ENCODE results near the gene LCN15. TPM values are rescaled to one million over a fixed set of nuclear protein-coding genes. Genes with fewer than 3 reads are reported as not detected.

Gene LCN15
- total and polyA plus RNA-seq, 2 experiments from 2014 or later: 0.76 to 0.90 TPM

GRCh38 chr9:136740971-136741882 is 23.1 kb downstream of the LCN15 start:
- Histone ChIP-seq H3K4me1 (ENCODE audit: insufficient read depth) (no peaks in the 10 kb centered on the region), H3F3A (replicated peaks; ENCODE audit: low read depth) (no peaks in the 10 kb centered on the region), H3K9me2 (ENCODE audit: insufficient read depth) (no peaks in the 10 kb centered on the region), H2AFZ (no peak overlapping the region), H3K4me2 (no peak overlapping the region), H4K20me1 (replicated peaks; ENCODE audit: insufficient read depth) (no peaks in the 10 kb centered on the region), H3K36me3 (ENCODE audit: insufficient read depth) (no peaks in the 10 kb centered on the region), H3K4me3 (no peak overlapping the region), H3K27me3 (ENCODE audit: insufficient read depth) (no peaks in the 10 kb centered on the region), H3K79me2 (replicated peaks; ENCODE audit: insufficient read depth) (no peaks in the 10 kb centered on the region), H3K27ac (ENCODE audit: low read depth) (no peak overlapping the region)
- H3K27me3 Mint-ChIP-seq (ENCODE audit: insufficient read depth, low read depth, poor library complexity): peaks cover 13% of the 10 kb centered on the region
- H3K27ac Mint-ChIP-seq: no peak overlapping the region
- no peak overlapping the region for H3K4me3 Mint-ChIP-seq
- H3K36me3 Mint-ChIP-seq (ENCODE audit: low read depth): no peaks in the 10 kb centered on the region
- TF ChIP-seq ZNF331 (CRISPR knock-in tag; IDR thresholded peaks at IDR 0.05; ENCODE audit: low read depth): no peak
- TF ChIP-seq STAT1 (IDR thresholded peaks at IDR 0.05; ENCODE audit: unreplicated experiment): no peak
- TF ChIP-seq CTCF (conservative IDR thresholded peaks at IDR 0.05; ENCODE audit: low read depth in 2 of 2): no peak
- TF ChIP-seq ETS1 (IDR thresholded peaks at IDR 0.05): no peak
- no peak for TF ChIP-seq EZH2phosphoT487 (IDR thresholded peaks at IDR 0.05; ENCODE audit: unreplicated experiment)
- TF ChIP-seq CREB1 (CRISPR knock-in tag; IDR thresholded peaks at IDR 0.05; ENCODE audit: low read depth): no peak
- TF ChIP-seq JUNB (IDR thresholded peaks at IDR 0.05; ENCODE audit: unreplicated experiment): no peak
- TF ChIP-seq EZH2 (IDR thresholded peaks at IDR 0.05; ENCODE audit: low read depth, unreplicated experiment): no peak
- TF ChIP-seq NANOG (IDR thresholded peaks at IDR 0.05; ENCODE audit: borderline replicate concordance): no peak
- TF ChIP-seq REST (IDR thresholded peaks at IDR 0.05; ENCODE audit: unreplicated experiment): no peak
- TF ChIP-seq ZNF114 (CRISPR knock-in tag; IDR thresholded peaks at IDR 0.05): no peak
- TF ChIP-seq POLR2AphosphoS5 (IDR thresholded peaks at IDR 0.05; ENCODE audit: low read depth): no peak
- peaks cover 2% of the 10 kb centered on the region; the same call in 1 of the 3 replicates for H3K4me1 Mint-ChIP-seq
- ATAC-seq (no peak), DNase-seq (ENCODE audit: low spot score) (no peak)
- H3K9me3 Mint-ChIP-seq: no peaks in the 10 kb centered on the region; the same call in 2 of the 3 replicates
